CD4-positive, alpha-beta memory T cell (primary cell): Measurements from ENCODE around the gene SIT1. TPM values are rescaled to one million over a fixed set of nuclear protein-coding genes. Genes with fewer than 3 reads are reported as not detected.

ENCODE experiments used
- CTCF ChIA-PET: fragments of 350-600 bp; sonication (Branson Sonifier 250); formaldehyde crosslinking; loops from one replicate; lab custom pipeline; 2021; ENCODE audit warnings: inconsistent platforms; ENCODE audit not compliant: partially characterized antibody; lab: Charles Lee
- POLR2A ChIA-PET: fragments of 350-600 bp; sonication (Branson Sonifier 250); formaldehyde crosslinking; loops from one replicate; lab custom pipeline; 2021; ENCODE audit not compliant: partially characterized antibody; lab: Charles Lee
- DNase-seq, 5 donors: peaks; one replicate each; pipeline versions ENCODE4 v3.0.0 to v3.0.0-alpha.2; 2020 to 2022; ENCODE audit warnings: mixed read lengths in 1 of 5
- H3K27ac ChIP-seq: one replicate; pipeline ENCODE4 v1.7.0; 2013; ENCODE audit warnings: low read depth, low read length
- H3K27me3 ChIP-seq: 2 replicates; pipeline ENCODE4 v1.7.0; 2013; ENCODE audit warnings: mild to moderate bottlenecking, low read length, moderate library complexity; ENCODE audit not compliant: insufficient read depth
- H3K36me3 ChIP-seq: 2 replicates; pipeline ENCODE4 v1.7.0; 2013; ENCODE audit warnings: mild to moderate bottlenecking, low read length, moderate library complexity; ENCODE audit not compliant: insufficient read depth
- H3K4me1 ChIP-seq: 2 replicates; pipeline ENCODE4 v1.7.0; 2013; ENCODE audit warnings: mild to moderate bottlenecking, low read length, moderate library complexity; ENCODE audit not compliant: insufficient read depth
- H3K4me3 ChIP-seq, 2 donors: one replicate each; pipeline ENCODE4 v1.7.0; 2013; ENCODE audit warnings: low read length in 2 of 2, mild to moderate bottlenecking in 1 of 2
- H3K9me3 ChIP-seq, 2 donors: one replicate each; pipeline ENCODE4 v1.7.0; 2013; ENCODE audit warnings: low read length in 2 of 2, control low read depth in 1 of 2; ENCODE audit not compliant: control insufficient read depth in 1 of 2
- H3K27ac Mint-ChIP-seq, 7 donors: one replicate each; pipeline ENCODE4 v1.8.0; 2020 to 2021; ENCODE audit warnings: mixed read lengths in 7 of 7, mild to moderate bottlenecking in 6 of 7, inconsistent platforms in 3 of 7, moderate library complexity in 3 of 7
- H3K27me3 Mint-ChIP-seq, 2 donors: one replicate each; pipeline ENCODE4 v1.8.0; 2020 to 2021; ENCODE audit warnings: mixed read lengths in 2 of 2
- H3K36me3 Mint-ChIP-seq, 2 donors: one replicate each; pipeline ENCODE4 v1.8.0; 2020 to 2021; ENCODE audit warnings: mixed read lengths in 2 of 2, inconsistent platforms in 1 of 2, mild to moderate bottlenecking in 1 of 2
- H3K4me1 Mint-ChIP-seq, 4 donors: one replicate each; pipeline ENCODE4 v1.8.0; 2020 to 2021; ENCODE audit warnings: mixed read lengths in 4 of 4, mild to moderate bottlenecking in 1 of 4
- H3K4me3 Mint-ChIP-seq, 8 donors: one replicate each; pipeline ENCODE4 v1.8.0; 2020 to 2021; ENCODE audit warnings: mixed read lengths in 8 of 8, mild to moderate bottlenecking in 7 of 8, moderate library complexity in 6 of 8, inconsistent platforms in 3 of 8
- H3K9me3 Mint-ChIP-seq, 8 donors: one replicate each; pipeline ENCODE4 v1.8.0; 2020 to 2021; ENCODE audit warnings: mixed read lengths in 8 of 8, mild to moderate bottlenecking in 5 of 8, inconsistent platforms in 3 of 8, moderate library complexity in 1 of 8
- intact Hi-C: fragments of 100-400 bp; cut with micrococcal nuclease; formaldehyde crosslinking; loops from one replicate; pipeline ENCODE4 v1.15.1; 2023
- polyA plus RNA-seq, 2 donors: library from polyadenylated mRNA; unstranded; fragments of 300-500 nt; fragmentation: Illumina TruSeq; gene quantifications; one replicate each; pipeline ENCODE4 v1.2.3, GENCODE V29; 2021
- total RNA-seq, 2 experiments: library from RNA; stranded (reverse); gene quantifications; one replicate each; pipeline ENCODE4 v1.2.3, GENCODE V29; 2021

SIT1 gene
- total and polyA plus RNA-seq, 4 experiments from 2014 or later = 68.7 to 231 (median 117) TPM

GRCh38 chr9:35667939-35668338 lies 17.2 kb upstream of the SIT1 start:
- H3K4me1 Mint-ChIP-seq = peaks cover 19 to 37% (median 28%) of the 10 kb centered on the region in 4 donors
- H3K9me3 Mint-ChIP-seq = peaks cover 0 to under 1% (median 0%) of the 10 kb centered on the region in 8 donors
- Histone ChIP-seq H3K27ac (no peak overlapping the region), H3K4me3 (no peak overlapping the region), H3K4me1 (peaks cover 25% of the 10 kb centered on the region), H3K27me3 (no peaks in the 10 kb centered on the region), H3K36me3 (no peaks in the 10 kb centered on the region), H3K9me3 (no peaks in the 10 kb centered on the region)
- no peak for DNase-seq
- H3K36me3 Mint-ChIP-seq = no peaks in the 10 kb centered on the region
- CTCF ChIA-PET = interaction anchor here (0.6 to 17.9 kb wide), 4 partner anchors 9 to 62 kb away, joined by 3 to 339 read pairs (median 133); partner anchors contain the start of genes CCDC107, RMRP, SIT1 and TPM2
- H3K27me3 Mint-ChIP-seq = no peaks in the 10 kb centered on the region
- no peak overlapping the region for H3K27ac Mint-ChIP-seq
- H3K4me3 Mint-ChIP-seq = no peak overlapping the region
- intact Hi-C loops = no loop called here
- POLR2A ChIA-PET = no interaction called here

- no peaks in the 10 kb centered on the region for H3K9me3 ChIP-seq
- Mint-ChIP-seq H3K27ac (peak overlapping the region in 2 of 7 donors; percentile 9 to 42), H3K4me1 (peaks cover 32 to 51% (median 42%) of the 10 kb centered on the region in 4 donors), H3K4me3 (peak overlapping the region in 1 of 8 donors; percentile 15), H3K27me3 (no peaks in the 10 kb centered on the region), H3K9me3 (peaks cover 0 to 1% (median 0%) of the 10 kb centered on the region in 8 donors), H3K36me3 (peaks cover 4% of the 10 kb centered on the region in 2 donors)
- H3K27ac ChIP-seq = no peak overlapping the region
- H3K27me3 ChIP-seq = no peaks in the 10 kb centered on the region
- intact Hi-C loops = no loop called here
- ChIA-PET POLR2A (interaction anchor here (1.8 to 12.3 kb wide), 4 partner anchors 9 to 65 kb away, joined by 8 to 420 read pairs (median 96); partner anchors contain the start of genes CCDC107, CREB3, RMRP and SIT1), CTCF (interaction anchor here (1.0 to 17.9 kb wide), 5 partner anchors 9 to 216 kb away, joined by 3 to 339 read pairs (median 10); partner anchors contain the start of genes CCDC107, RMRP, SIT1 and TPM2)
- H3K36me3 ChIP-seq = no peaks in the 10 kb centered on the region
- no peak for DNase-seq
- H3K4me1 ChIP-seq = peaks cover 39% of the 10 kb centered on the region
- H3K4me3 ChIP-seq = no peak overlapping the region
Observed at GRCh38 chr9:35666549-35666948, 15.8 kb upstream of the SIT1 start.

- Histone ChIP-seq H3K4me3 (no peak overlapping the region), H3K9me3 (no peaks in the 10 kb centered on the region), H3K27ac (no peak overlapping the region), H3K4me1 (peaks cover 44% of the 10 kb centered on the region), H3K36me3 (no peaks in the 10 kb centered on the region), H3K27me3 (no peaks in the 10 kb centered on the region)
- Mint-ChIP-seq H3K9me3 (peaks cover 0 to 1% (median 0%) of the 10 kb centered on the region in 8 donors), H3K4me3 (peak overlapping the region in 7 of 8 donors; percentile 8 to 91 (median 88)), H3K4me1 (peaks cover 32 to 56% (median 45%) of the 10 kb centered on the region in 4 donors), H3K27me3 (no peaks in the 10 kb centered on the region), H3K36me3 (peaks cover 5 to 7% of the 10 kb centered on the region in 2 donors), H3K27ac (peak overlapping the region in 5 of 7 donors; percentile 9 to 63 (median 37))
- POLR2A ChIA-PET = interaction anchor here (0.9 to 12.3 kb wide), 8 partner anchors 9 to 83 kb away, joined by 3 to 420 read pairs (median 6); partner anchors contain the start of genes CCDC107, CREB3, GBA2 and RGP1
- CTCF ChIA-PET = interaction anchor here (1.1 to 17.9 kb wide), 9 partner anchors 9 to 68 kb away, joined by 3 to 339 read pairs (median 10); partner anchors contain the start of genes CCDC107, CREB3, RMRP and SIT1
- intact Hi-C loops = no loop called here
- DNase-seq = no peak
Observed at GRCh38 chr9:35666045-35666444, 15.3 kb upstream of the SIT1 start.

GRCh38 chr9:35665471-35665818 lies 14.7 kb upstream of the SIT1 start:
- Histone ChIP-seq H3K9me3 (no peaks in the 10 kb centered on the region), H3K4me3 (peak overlapping the region; percentile 42 to 51), H3K36me3 (peaks cover 5% of the 10 kb centered on the region), H3K27ac (peak overlapping the region; percentile 96), H3K4me1 (peaks cover 50% of the 10 kb centered on the region), H3K27me3 (no peaks in the 10 kb centered on the region)
- intact Hi-C loops = no loop called here
- no peak for DNase-seq
- Mint-ChIP-seq H3K4me1 (peaks cover 38 to 62% (median 51%) of the 10 kb centered on the region in 4 donors), H3K4me3 (peak overlapping the region; percentile 83 to 91 (median 88)), H3K27ac (peak overlapping the region; percentile 15 to 100 (median 89)), H3K9me3 (peaks cover 0 to 1% (median 0%) of the 10 kb centered on the region in 8 donors), H3K36me3 (peaks cover 10 to 13% of the 10 kb centered on the region in 2 donors), H3K27me3 (no peaks in the 10 kb centered on the region)
- CTCF ChIA-PET = interaction anchor here (0.8 to 17.9 kb wide), 17 partner anchors 8 to 161 kb away, joined by 3 to 339 read pairs (median 4); partner anchors contain the start of genes CCDC107, CREB3, RMRP and SIT1
- POLR2A ChIA-PET = interaction anchor here (0.9 to 12.3 kb wide), 10 partner anchors 8 to 83 kb away, joined by 3 to 420 read pairs (median 4); partner anchors contain the start of genes CCDC107, CREB3, GBA2 and RGP1

GRCh38 chr9:35664531-35665470 lies 14.1 kb upstream of the SIT1 start, which contains the start of gene ARHGEF39:
Gene ARHGEF39 (minus strand): TSS chr9:35665195. CDS start chr9:35665169, 26 bp downstream.
- H3K9me3 ChIP-seq = no peaks in the 10 kb centered on the region
- no peaks in the 10 kb centered on the region for H3K27me3 Mint-ChIP-seq
- peaks cover 10% of the 10 kb centered on the region for H3K36me3 ChIP-seq
- H3K27ac ChIP-seq = peak within 1 kb of the TSS; percentile 96
- H3K36me3 Mint-ChIP-seq = peaks cover 13 to 19% of the 10 kb centered on the region in 2 donors
- intact Hi-C loops = no loop called here
- peak within 1 kb of the TSS; percentile 83 to 91 (median 88) for H3K4me3 Mint-ChIP-seq
- DNase-seq = peak; percentile 64 to 72 (median 67)
- H3K27ac Mint-ChIP-seq = peak within 1 kb of the TSS; percentile 82 to 100 (median 97)
- peaks cover 0 to 1% (median 0%) of the 10 kb centered on the region in 8 donors for H3K9me3 Mint-ChIP-seq
- H3K4me3 ChIP-seq = peak within 1 kb of the TSS; percentile 42 to 51
- peaks cover 44 to 68% (median 56%) of the 10 kb centered on the region in 4 donors for H3K4me1 Mint-ChIP-seq
- CTCF ChIA-PET = interaction anchor here (0.6 to 17.9 kb wide), 21 partner anchors 8 to 162 kb away, joined by 3 to 339 read pairs (median 4); partner anchors contain the start of genes CA9, CCDC107, CREB3 and RMRP
- POLR2A ChIA-PET = interaction anchor here (0.7 to 12.3 kb wide), 18 partner anchors 9 to 92 kb away, joined by 3 to 420 read pairs (median 4); partner anchors contain the start of genes CREB3, GBA2, RGP1 and SIT1
- peaks cover 56% of the 10 kb centered on the region for H3K4me1 ChIP-seq
- H3K27me3 ChIP-seq = no peaks in the 10 kb centered on the region

- H3K27ac ChIP-seq = peak overlapping the region; percentile 96
- Mint-ChIP-seq H3K27ac (peak overlapping the region; percentile 82 to 100 (median 97)), H3K4me1 (peaks cover 57 to 89% (median 73%) of the 10 kb centered on the region in 4 donors), H3K36me3 (peaks cover 21 to 36% of the 10 kb centered on the region in 2 donors), H3K4me3 (peak overlapping the region; percentile 45 to 94 (median 86)), H3K9me3 (peaks cover 0 to 7% (median 4%) of the 10 kb centered on the region in 8 donors), H3K27me3 (peaks cover 2 to 4% of the 10 kb centered on the region in 2 donors)
- H3K4me3 ChIP-seq = no peak overlapping the region
- peaks cover 73% of the 10 kb centered on the region for H3K4me1 ChIP-seq
- peaks cover 10% of the 10 kb centered on the region for H3K36me3 ChIP-seq
- H3K9me3 ChIP-seq = no peaks in the 10 kb centered on the region
- DNase-seq = no peak
- no peaks in the 10 kb centered on the region for H3K27me3 ChIP-seq
- POLR2A ChIA-PET = interaction anchor here (0.7 to 12.3 kb wide), 9 partner anchors 13 to 150 kb away, joined by 3 to 420 read pairs (median 5); partner anchors contain the start of genes CD72, CREB3, SIT1 and SPAG8
- CTCF ChIA-PET = interaction anchor here (0.8 to 19.4 kb wide), 8 partner anchors 15 to 94 kb away, joined by 3 to 339 read pairs (median 79); partner anchors contain the start of genes CD72, CREB3, GBA2 and RGP1
- intact Hi-C loops = loop anchor here (2.0 kb wide), 1 partner anchor 16 kb away; no protein-coding TSS in a partner anchor
Observed at GRCh38 chr9:35662437-35662836, 11.7 kb upstream of the SIT1 start.
